Measurements from ENCODE around the gene TBC1D1.
A peak's percentile ranks its signal among the peaks of the same experiment; 100 is the strongest.

TBC1D1 gene

GRCh38 chr4:38160487-38161207 is 269.8 kb downstream of the TBC1D1 start:
- peak; percentile 81 for DNase-seq (ENCODE audit: low read depth)
- no peak for TF ChIP-seq CTCF (IDR thresholded peaks at IDR 0.05; ENCODE audit: insufficient read depth, low read depth, low read length, missing control alignments)

GRCh38 chr4:38161208-38162113 is 270.6 kb downstream of the TBC1D1 start:
- no peak for TF ChIP-seq CTCF (IDR thresholded peaks at IDR 0.05; ENCODE audit: insufficient read depth, low read depth, low read length, missing control alignments)
- DNase-seq (ENCODE audit: low read depth) = no peak

More at GRCh38 chr4:38160487-38161207, 269.8 kb downstream of the TBC1D1 start:
- H3K4me3 ChIP-seq (ENCODE audit: low read depth, low read length) = no peak overlapping the region

GRCh38 chr4:38162240-38162784 is 271.4 kb downstream of the TBC1D1 start:
- H3K4me3 ChIP-seq (ENCODE audit: low read depth, low read length) = no peak overlapping the region
- no peak for TF ChIP-seq CTCF (IDR thresholded peaks at IDR 0.05; ENCODE audit: insufficient read depth, low read depth, low read length, missing control alignments)
- DNase-seq (ENCODE audit: low read depth) = no peak

More at GRCh38 chr4:38161208-38162113, 270.6 kb downstream of the TBC1D1 start:
- H3K4me3 ChIP-seq (ENCODE audit: low read depth, low read length) = no peak overlapping the region

- no peak overlapping the region for H3K4me3 ChIP-seq (ENCODE audit: low read depth, low read length)
- no peak for TF ChIP-seq CTCF (IDR thresholded peaks at IDR 0.05; ENCODE audit: insufficient read depth, low read depth, low read length, missing control alignments)
- DNase-seq (ENCODE audit: low read depth) = no peak
Observed at GRCh38 chr4:38163216-38164006, 272.5 kb downstream of the TBC1D1 start.

GRCh38 chr4:38164346-38164745 is 273.5 kb downstream of the TBC1D1 start:
- DNase-seq (ENCODE audit: low read depth) = no peak
- TF ChIP-seq CTCF (IDR thresholded peaks at IDR 0.05; ENCODE audit: insufficient read depth, low read depth, low read length, missing control alignments) = no peak
- H3K4me3 ChIP-seq (ENCODE audit: low read depth, low read length) = no peak overlapping the region

- DNase-seq (ENCODE audit: low read depth) = no peak
- no peak for TF ChIP-seq CTCF (IDR thresholded peaks at IDR 0.05; ENCODE audit: insufficient read depth, low read depth, low read length, missing control alignments)
- no peak overlapping the region for H3K4me3 ChIP-seq (ENCODE audit: low read depth, low read length)
Observed at GRCh38 chr4:38166082-38166481, 275.2 kb downstream of the TBC1D1 start.

All from GM12865 (cell line).